ENCODE results near the gene CAST.
"Not testable (repeated sequence)": the region's sequence is repeated elsewhere in the genome, so short reads cannot be mapped to it uniquely, and the experiment has no call there.

CAST gene

DNA sequence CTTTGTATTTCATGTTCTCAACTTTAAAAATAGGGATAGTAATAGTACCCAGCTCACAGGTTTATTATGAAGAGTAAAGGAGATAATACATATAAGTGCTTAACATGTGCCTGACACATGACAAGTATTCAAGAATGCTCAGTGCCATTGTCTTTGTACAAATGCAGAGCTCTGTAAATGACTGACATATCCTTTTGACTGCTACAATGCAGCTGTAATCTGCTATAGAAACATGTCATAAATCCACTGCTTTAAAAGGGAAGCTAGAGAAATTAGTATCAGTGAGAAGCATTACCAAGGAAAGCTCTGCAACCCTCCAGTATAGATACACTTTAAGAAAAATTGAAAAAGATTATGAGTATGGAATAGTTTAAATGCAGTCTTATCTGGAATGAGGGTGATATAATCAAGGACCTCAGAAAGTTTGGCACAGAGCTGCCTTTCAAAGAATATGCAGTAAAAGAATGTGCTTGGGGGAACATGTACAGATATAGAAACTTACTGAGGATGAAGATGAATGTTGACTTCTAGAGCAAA, 127.7 kb downstream of the CAST start:
- DNase-seq, result no peak
- TF ChIP-seq GATA1 (IDR thresholded peaks at IDR 0.05; ENCODE audit: low read depth, low read length) (no peak), POLR2A (IDR thresholded peaks at IDR 0.05; ENCODE audit: low read length) (no peak)

DNA sequence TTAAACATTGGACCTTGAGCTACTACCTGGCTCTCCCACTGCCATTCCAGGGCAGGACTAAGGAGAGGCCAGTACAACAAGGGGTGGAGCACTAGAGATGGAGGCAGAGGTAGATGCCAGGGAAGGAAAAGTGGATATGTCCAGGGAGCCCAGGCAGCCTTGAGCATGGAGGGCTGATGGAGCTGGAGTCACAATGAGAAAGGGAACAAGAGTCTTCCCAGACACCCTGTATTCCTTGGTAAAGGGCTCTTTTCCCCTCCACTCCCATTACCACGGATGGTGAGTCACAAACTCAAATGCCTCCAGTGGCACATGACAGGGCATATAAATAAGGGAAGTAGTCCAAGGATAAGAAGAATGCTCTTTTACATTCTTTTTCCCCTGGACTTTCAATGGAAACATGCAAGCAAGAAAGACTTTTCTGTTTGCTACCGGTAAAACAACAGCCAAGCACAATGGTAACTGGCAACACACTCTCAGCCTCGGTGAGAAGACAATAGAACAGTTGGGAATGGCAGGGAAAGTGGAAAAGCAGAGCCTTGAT, 128.9 kb downstream of the CAST start:
- no peak for DNase-seq
- no peak for TF ChIP-seq GATA1 (IDR thresholded peaks at IDR 0.05; ENCODE audit: low read depth, low read length)
- no peak for TF ChIP-seq POLR2A (IDR thresholded peaks at IDR 0.05; ENCODE audit: low read length)

DNA sequence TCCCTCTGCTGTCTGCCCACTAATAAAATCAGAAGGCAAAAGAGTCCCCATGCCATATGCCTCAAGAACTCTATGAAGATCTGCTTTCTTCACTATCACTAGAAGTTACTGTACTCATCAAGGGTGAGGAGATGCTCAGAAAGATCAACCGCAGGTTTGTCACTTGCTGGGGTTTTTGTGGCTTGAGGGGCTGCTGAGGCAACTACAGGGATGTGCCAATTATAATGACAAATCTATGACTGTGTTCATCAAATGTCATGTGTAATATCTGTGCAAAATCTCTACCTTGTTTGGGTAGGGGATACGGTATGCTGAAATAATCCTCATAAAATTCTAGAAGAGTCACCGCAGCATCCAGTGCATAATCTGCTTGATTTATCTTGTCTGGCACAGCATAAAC, 132.6 kb downstream of the CAST start:
- no peak for DNase-seq
- TF ChIP-seq POLR2A (IDR thresholded peaks at IDR 0.05; ENCODE audit: low read length) (no peak), GATA1 (IDR thresholded peaks at IDR 0.05; ENCODE audit: low read depth, low read length) (no peak)

DNA sequence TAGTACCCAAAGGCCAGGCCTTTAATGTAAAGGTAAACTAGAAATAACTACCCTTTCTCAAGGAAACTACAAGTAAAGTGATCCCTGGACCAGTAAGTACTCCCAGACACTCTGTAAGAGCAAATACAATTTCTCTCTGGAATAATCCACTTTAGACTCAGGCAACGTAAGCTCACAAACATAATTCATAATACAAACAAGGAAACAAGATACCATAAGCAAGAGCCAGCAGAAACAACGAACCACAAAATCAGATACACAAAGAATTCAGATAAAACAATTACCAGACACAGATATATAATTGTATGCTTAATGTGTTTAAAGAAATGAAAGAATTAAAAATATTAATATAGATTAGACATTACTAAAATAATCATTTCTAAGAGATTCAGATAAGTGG, 133.4 kb downstream of the CAST start:
- no peak for TF ChIP-seq POLR2A (IDR thresholded peaks at IDR 0.05; ENCODE audit: low read length)
- no peak for TF ChIP-seq GATA1 (IDR thresholded peaks at IDR 0.05; ENCODE audit: low read depth, low read length)
- DNase-seq, result no peak

DNA sequence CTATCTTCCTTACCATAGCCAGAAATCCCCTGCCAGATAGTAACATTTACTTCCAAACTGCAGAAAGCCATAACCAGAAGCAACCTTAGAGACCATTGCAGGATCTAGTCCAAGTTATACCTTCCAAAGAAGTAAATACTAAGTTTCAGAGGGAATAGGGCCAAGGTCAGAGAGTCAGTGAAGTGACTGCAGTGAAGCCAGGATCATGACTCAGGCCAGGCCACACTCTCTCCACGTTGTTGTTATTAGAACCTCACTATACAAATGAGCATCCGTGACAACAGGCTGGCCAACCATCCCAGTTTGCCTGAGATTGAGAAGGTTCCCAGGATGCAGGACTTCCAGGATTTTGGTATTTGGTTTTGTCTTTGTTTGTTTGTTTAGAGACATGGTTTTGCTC, 134.3 kb downstream of the CAST start:
- no peak for TF ChIP-seq GATA1 (IDR thresholded peaks at IDR 0.05; ENCODE audit: low read depth, low read length)
- TF ChIP-seq POLR2A (IDR thresholded peaks at IDR 0.05; ENCODE audit: low read length), result no peak
- no peak for DNase-seq

DNA sequence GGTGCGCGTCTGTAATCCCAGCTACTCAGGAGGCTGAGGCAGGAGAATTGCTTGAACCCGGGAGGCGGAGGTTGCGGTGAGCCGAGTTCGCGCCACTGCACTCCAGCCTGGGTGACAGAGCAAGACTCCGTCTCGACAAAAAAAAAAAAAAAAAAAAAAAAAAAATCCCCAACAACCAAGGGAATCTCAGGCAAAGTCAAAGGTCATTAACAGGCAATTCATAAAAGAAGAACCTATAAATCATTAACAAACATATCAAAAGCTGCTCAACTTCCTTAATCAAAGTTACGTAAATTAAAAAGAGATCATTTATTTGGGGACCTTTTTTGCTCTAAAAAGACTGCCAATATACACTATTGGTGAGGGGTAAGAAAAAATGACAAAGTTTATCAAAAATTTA, 139.5 kb downstream of the CAST start:
- DNase-seq, result not testable (repeated sequence)

DNA sequence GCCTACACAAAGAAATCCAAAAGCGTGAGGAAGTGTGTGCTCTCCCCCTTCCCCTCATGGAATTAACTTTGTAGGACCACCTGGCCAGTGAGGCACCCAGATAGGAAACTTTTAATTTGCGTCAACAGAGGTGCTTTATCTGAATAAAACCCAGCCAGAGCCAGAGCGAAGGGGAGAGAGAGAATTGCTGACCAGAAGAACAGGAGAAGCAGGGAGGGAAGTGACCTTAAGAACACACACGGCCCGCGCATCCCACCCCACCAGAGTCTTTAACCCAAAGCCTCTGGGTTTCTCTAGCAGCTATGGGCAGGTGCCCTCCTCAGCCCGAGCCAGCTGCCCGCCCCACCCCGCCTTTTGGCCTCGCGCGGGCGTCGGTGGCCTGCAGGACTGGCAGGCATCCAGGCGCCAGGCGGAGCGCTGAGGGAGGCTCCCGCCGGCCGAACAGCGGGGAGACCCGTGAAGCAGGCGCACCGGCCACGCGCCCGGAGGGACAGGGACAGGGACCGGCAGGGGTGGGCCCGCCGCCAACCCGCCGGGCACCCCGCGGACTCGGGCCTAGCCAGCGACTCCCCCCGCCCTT, 145.0 kb downstream of the CAST start:
- TF ChIP-seq POLR2A (IDR thresholded peaks at IDR 0.05; ENCODE audit: low read length) (peak; percentile 48), GATA1 (IDR thresholded peaks at IDR 0.05; ENCODE audit: low read depth, low read length) (no peak)
- peak; percentile 89 to 92 for DNase-seq

DNA sequence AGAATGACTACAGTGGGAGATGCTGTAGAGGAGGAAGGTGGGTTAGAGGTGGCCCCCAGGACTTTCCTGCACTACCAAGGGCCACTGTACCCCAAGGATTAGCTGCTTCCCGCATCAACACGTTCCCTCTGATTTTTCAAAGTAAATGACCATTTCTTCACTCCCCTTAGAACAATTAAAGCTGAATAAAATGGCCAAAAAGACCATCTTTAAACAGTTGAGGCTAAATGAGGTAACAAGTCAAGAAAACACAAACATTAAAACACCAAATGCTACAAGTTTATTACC, 146.3 kb downstream of the CAST start:
- DNase-seq, result no peak
- TF ChIP-seq POLR2A (IDR thresholded peaks at IDR 0.05; ENCODE audit: low read length), result peak; percentile 78
- TF ChIP-seq GATA1 (IDR thresholded peaks at IDR 0.05; ENCODE audit: low read depth, low read length), result no peak

DNA sequence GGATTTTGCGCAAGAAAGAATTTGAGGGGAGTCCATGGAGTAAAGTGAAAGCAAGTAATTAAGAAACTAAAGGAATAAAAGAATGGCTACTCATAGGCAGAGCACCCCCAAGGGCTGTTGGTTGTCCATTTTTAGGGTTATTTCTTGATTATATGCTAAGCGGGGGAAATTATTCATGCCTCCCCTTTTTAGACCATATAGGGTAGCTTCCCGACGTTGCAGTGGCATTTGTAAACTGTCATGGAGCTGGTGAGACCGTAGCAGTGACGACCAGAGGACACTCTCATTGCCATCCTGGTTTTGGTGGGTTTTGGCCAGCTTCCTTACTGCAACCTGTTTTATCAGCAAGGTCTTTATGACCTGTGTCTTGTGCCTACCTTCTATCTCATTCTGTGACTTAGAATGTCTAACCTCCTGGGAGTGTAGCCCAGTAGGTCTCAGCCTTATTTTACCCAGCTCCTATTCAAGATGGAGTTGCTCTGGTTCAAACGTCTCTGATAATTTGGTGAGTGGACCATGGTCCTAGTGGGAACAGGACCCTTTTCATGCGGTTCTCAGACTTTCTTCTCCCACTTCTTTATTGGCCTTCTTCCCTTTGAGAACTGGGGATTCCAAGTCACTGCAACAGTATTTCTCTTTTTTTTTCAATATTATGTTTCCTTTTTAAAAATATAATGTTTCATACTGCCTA, 146.8 kb downstream of the CAST start:
- TF ChIP-seq POLR2A (IDR thresholded peaks at IDR 0.05; ENCODE audit: low read length) (no peak), GATA1 (IDR thresholded peaks at IDR 0.05; ENCODE audit: low read depth, low read length) (no peak)
- DNase-seq, result no peak

DNA sequence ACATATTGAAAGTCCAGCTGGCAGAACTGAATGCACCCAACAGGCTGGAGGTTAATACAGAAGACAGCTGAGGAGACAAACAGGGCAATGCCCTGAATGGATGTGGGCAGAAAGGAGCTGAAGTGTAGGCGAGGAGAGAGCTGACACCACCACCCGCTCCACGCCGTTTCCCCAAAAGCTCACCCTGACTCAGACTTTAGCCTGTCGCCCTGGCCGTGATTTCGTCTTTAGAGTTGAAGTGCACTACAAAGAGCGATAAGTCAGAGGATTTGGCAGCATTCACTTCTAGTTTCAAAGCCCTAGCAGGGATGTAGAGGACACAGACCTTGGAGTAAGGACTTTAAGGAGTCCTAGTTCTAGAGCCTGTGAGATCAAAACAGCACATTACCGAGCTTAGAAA, 147.7 kb downstream of the CAST start:
- TF ChIP-seq GATA1 (IDR thresholded peaks at IDR 0.05; ENCODE audit: low read depth, low read length), result no peak
- no peak for TF ChIP-seq POLR2A (IDR thresholded peaks at IDR 0.05; ENCODE audit: low read length)
- DNase-seq, result no peak

DNA sequence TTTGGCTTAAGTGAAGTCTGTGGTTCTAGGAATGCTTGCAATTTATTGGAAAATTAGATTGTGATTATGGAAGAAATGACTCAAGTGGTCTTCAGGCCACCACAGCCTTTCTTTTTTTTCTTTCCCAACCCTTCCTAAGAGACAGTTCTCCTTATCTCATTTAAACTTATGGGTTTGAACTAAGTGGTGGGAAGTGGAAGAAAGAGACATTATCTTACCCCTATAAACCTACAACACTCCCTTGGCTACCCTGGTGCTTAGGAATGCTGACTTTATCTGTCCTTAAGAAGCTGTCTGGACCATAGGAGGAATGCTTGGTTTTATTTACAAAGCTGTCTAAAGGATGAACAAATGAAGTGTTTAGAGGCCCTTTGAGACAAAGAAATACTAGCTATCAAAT, 150.7 kb downstream of the CAST start:
- TF ChIP-seq GATA1 (IDR thresholded peaks at IDR 0.05; ENCODE audit: low read depth, low read length) (no peak), POLR2A (IDR thresholded peaks at IDR 0.05; ENCODE audit: low read length) (no peak)
- no peak for DNase-seq

DNA sequence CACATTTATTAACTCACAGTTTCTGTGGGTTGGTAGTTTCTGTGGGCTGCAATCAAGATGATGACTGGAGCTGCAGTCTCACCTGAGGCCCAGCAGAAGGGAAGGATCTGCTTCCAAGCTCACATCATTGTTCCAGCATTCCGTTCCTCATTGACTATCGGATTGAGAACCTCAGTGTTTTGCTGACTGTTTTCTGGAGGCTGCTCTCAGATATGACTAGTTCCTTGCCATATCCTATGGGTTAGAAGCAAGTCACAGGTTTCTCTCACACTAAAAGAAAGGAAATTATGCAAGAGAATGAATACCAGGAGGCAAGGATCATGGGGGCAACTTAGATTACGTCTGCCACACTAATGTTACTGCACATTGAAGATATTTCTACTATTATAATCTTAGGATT, 151.9 kb downstream of the CAST start:
- no peak for DNase-seq
- TF ChIP-seq GATA1 (IDR thresholded peaks at IDR 0.05; ENCODE audit: low read depth, low read length), result no peak
- TF ChIP-seq POLR2A (IDR thresholded peaks at IDR 0.05; ENCODE audit: low read length), result no peak

DNA sequence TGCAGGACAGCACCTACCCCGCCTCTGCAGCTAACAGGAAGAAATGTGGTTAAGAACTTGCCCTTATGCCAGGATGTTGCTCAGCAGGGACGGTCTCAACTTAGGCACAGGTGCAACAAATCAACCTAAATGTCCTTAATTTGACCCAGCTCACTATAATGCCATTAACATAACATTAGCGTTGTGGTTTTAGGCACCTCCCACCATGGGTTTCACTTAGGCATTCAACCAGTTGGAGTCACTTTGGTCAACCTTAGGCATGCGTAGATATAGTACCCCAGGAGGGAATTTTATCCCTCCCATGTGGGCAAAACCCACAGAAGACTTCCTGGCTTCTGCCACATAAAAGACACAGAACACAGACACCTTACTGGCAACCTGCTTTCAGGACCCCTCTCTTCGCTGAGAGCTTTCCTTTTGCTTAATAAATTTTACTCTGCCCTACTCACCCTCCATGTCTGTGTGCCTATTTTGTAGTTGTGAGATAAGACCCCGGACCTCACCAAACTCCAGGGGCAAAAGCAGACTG, 154.3 kb downstream of the CAST start:
- no peak for DNase-seq
- TF ChIP-seq GATA1 (IDR thresholded peaks at IDR 0.05; ENCODE audit: low read depth, low read length) (no peak), POLR2A (IDR thresholded peaks at IDR 0.05; ENCODE audit: low read length) (no peak)

DNA sequence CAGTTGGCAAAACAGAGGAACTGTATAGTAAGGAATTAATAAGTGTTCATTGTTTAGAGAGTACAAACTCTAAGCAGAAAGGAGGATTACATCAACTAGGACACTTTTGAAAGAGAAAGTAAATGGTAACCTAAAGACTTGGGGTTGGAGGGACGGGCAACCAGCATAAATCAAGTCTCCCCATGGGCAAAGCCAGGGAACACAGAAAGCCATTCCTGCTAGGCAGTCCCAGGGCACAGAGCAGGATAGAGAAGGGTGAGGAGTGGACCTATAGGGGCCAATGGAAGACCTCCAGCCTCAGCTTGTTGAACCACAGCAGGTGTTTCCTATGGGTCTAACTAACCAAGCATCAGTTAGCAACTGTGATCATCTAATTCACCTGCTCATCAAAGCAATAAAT, 154.8 kb downstream of the CAST start:
- DNase-seq, result no peak
- TF ChIP-seq GATA1 (IDR thresholded peaks at IDR 0.05; ENCODE audit: low read depth, low read length) (no peak), POLR2A (IDR thresholded peaks at IDR 0.05; ENCODE audit: low read length) (no peak)

DNA sequence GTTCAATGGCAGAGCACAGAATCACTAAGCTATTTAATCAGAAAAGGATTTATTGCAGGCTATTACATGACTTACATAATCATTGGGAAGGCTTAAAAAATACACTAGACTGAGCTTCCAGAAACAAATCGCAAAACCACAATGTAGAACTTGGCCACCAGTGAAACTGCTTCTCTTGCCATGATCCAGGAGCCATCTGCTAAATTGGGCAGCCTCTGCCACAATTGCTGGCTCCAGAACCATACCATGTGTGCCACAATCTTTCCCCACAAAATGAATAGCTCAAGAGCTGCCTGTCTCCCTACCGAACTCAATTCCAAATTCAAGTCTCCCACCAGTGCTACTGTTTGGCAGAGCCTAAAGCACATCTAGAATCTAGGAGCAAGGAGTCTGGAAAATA, 155.3 kb downstream of the CAST start:
- TF ChIP-seq POLR2A (IDR thresholded peaks at IDR 0.05; ENCODE audit: low read length), result no peak
- no peak for TF ChIP-seq GATA1 (IDR thresholded peaks at IDR 0.05; ENCODE audit: low read depth, low read length)
- no peak for DNase-seq

Data from erythroblast (primary cell).